IMR-90 (cell line): ENCODE results near the gene RERE.

Source experiments
- BHLHE40 ChIP-seq: fragments of 150-350 bp; IDR thresholded peaks from 2 replicates; pipeline ENCODE4 v1.6.1; 2016; ENCODE audit warnings: mild to moderate bottlenecking, low read depth, low read length
- CEBPB ChIP-seq: IDR thresholded peaks from 2 replicates; pipeline ENCODE4 v1.6.1; 2012; ENCODE audit warnings: low read depth, low read length, improper control_type of control experiment
- CHD1 ChIP-seq: IDR thresholded peaks from 2 replicates; pipeline ENCODE4 v1.6.1; 2012; ENCODE audit warnings: low read depth, low read length, improper control_type of control experiment
- CTCF ChIP-seq: conservative IDR thresholded peaks from 2 replicates; pipeline ENCODE4 v1.5.1; 2012; ENCODE audit warnings: mild to moderate bottlenecking, low read depth, low read length, improper control_type of control experiment
- FOS ChIP-seq: fragments of 150-350 bp; IDR thresholded peaks from 2 replicates; pipeline ENCODE4 v1.6.1; 2016; ENCODE audit warnings: low read depth, low read length
- MXI1 ChIP-seq: IDR thresholded peaks from 2 replicates; pipeline ENCODE4 v1.6.1; 2012; ENCODE audit warnings: low read depth, mild to moderate bottlenecking, low read length, moderate library complexity, borderline replicate concordance
- NFE2L2 ChIP-seq: fragments of 150-350 bp; IDR thresholded peaks from 2 replicates; pipeline ENCODE4 v1.6.1; 2016; ENCODE audit warnings: low read depth, mild to moderate bottlenecking, low read length
- POLR2A ChIP-seq: IDR thresholded peaks from 2 replicates; pipeline ENCODE4 v1.6.1; 2012; ENCODE audit warnings: mild to moderate bottlenecking, low read depth, low read length
- RAD21 ChIP-seq: IDR thresholded peaks from 2 replicates; pipeline ENCODE4 v1.6.1; 2012; ENCODE audit warnings: low read length, improper control_type of control experiment
- RCOR1 ChIP-seq: IDR thresholded peaks from 2 replicates; pipeline ENCODE4 v1.6.1; 2012; ENCODE audit warnings: mild to moderate bottlenecking, low read length, improper control_type of control experiment; ENCODE audit not compliant: insufficient replicate concordance
- USF2 ChIP-seq: fragments of 150-350 bp; IDR thresholded peaks from 2 replicates; pipeline ENCODE4 v1.6.1; 2017; ENCODE audit warnings: mild to moderate bottlenecking, antibody characterized with exemption, low read length, low read depth

- TF ChIP-seq POLR2A (peak; percentile 70), CTCF (peak; percentile 98), CEBPB (no peak), RCOR1 (no peak), MXI1 (no peak), CHD1 (peak; percentile 60; the same call in 1 of the 2 replicates), RAD21 (peak; percentile 100), USF2 (no peak), FOS (0 out of 2 replicates have a peak, but pooled peaks have one; percentile 8), NFE2L2 (no peak), BHLHE40 (no peak)
Observed at GRCh38 chr1:8314346-8315280, 502.8 kb downstream of the RERE start.
